GM21381 (cell line): ENCODE measurements around the gene ADAMTS14.
"Not testable (repeated sequence)": the region's sequence is repeated elsewhere in the genome, so short reads cannot be mapped to it uniquely, and the experiment has no call there.

Experiments used
- ATAC-seq: cut with Tn5 transposase; IDR thresholded peaks from one replicate; pipeline ENCODE4 v1.9.1; 2021; ENCODE audit warnings: mild to moderate bottlenecking, moderate library complexity; ENCODE audit not compliant: unreplicated experiment

ADAMTS14 gene

DNA sequence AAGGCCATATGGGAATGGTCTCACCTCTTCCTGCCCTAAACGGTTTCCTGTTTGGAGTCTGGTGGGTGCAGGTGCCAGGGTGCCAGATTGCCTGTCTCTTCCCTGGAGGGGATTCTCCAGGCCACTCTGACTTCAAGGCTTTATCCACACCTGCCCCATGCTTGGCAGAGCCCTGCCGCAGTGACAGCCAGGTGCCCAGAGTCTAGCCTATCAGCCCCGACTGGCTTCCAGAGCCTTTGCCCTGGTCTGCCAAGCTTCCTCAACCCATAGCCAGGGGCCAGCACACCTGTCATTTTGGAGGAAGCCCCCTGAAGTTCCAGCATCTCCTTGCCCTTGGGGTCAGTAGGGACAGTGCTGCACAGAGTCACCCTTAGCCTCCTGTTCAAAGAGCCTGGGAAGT is 91.3 kb downstream of the ADAMTS14 start:
- ATAC-seq: no peak

- ATAC-seq: no peak
These were observed 93.7 kb downstream of the ADAMTS14 start for GRCh38 chr10:70765794-70766594.

- ATAC-seq: not testable (repeated sequence)
These were observed 95.8 kb downstream of the ADAMTS14 start for GRCh38 chr10:70768026-70768685.

DNA sequence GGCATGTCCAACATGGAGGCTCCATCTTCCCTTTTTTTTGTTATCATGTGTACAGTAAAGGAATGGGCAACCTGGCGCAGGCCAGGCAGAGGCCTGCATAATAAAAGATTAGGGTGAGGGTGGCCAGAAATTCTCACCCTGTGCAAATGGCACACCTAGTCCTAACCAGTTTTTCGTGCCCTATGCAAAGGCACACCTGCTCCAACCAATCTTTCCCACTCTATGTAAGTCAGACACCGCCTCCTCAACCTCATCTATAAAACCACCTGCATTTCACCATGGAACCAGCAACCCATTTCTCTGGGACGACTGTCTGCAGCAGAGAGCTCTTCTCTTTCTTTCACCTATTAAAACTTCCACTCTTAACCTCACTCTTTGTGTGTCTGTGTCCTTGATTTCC is 96.8 kb downstream of the ADAMTS14 start:
- no peak for ATAC-seq

DNA sequence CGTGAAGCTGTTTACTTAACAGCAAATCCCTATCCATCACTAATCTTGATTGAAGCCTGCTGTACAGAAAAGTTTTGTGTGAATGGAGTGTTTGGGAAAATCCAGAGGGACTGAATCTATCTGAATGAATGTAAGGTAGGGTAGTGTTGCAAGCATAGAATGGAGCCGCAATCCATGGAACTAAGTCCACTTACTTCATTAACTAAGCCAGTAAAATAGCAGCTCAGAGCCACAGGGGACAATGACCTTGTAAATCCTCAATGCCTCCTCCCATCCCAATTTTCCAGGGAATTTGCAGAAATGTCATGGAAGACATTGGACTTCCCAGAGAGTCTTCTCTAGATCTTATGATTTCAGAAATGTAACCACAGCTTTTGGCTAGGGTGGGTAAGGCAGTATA is 97.7 kb downstream of the ADAMTS14 start:
- ATAC-seq: no peak

- not testable (repeated sequence) for ATAC-seq
These were observed 98.2 kb downstream of the ADAMTS14 start for GRCh38 chr10:70770516-70770915.

- ATAC-seq: no peak
These were observed 99.2 kb downstream of the ADAMTS14 start for GRCh38 chr10:70771311-70772194.

DNA sequence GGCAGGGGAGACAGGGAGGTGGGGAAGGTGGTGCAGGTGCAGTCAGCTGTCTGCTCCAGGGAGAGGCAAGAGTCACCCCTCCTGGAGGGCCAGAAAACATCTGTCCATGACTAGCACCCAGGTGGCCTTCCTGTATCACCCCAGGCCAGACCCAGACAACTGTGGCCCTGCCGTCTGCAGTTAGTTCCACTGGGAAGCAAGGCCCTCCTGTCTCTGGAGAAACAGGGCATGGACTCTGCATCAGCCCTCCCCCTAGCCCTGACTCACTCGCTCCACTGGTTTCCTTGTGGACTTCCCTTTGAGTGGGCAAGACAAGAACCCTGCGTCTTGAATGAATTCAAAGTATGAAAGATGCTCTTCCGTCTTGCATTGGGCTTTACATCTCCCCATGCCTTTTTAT is 100.3 kb downstream of the ADAMTS14 start:
- ATAC-seq: no peak

- ATAC-seq: no peak
These were observed 101.2 kb downstream of the ADAMTS14 start for GRCh38 chr10:70773461-70773860.

DNA sequence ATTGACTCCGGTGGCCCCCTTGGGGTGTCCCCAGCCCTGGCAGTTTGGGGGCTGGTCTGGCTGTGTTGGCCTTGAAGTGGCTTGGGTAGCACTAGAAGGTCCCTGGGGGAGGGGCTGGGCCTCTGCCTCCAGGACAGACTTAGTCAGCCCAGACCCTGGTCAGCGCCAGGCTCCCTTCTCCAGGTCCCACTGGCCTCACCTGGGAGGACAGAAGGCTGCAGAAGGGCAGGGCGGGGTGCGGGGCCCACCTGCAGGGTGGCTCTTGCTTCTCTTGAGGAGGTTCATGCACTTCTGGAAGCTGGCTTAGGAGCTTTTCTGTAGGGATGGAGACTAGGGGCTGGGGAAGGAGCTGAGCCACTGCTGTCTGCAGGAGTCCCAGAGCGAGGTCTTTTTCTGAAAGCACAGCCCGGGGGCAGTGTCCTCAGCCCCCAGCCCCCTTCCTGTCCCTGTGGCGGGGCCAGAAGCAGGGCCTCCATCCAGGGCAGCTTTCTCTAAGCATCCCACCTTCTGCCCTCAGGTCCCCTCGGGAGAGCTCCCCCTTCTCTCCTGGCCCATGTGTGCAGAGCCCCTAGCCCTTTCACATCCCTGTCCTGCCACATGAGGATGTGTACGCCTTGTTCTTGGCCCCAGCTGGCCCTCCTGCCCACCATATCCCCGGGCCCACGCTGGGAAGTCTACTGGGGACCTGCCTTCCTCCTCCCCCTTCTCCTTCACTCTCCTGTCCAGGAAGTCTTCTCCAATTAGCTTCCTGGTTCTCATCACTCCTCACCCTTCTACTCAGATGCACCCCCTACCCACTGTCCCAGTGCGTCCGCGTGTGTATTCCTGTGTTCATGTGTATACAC is 101.9 kb downstream of the ADAMTS14 start:
- no peak for ATAC-seq

- ATAC-seq: no peak
These were observed 102.7 kb downstream of the ADAMTS14 start for GRCh38 chr10:70774810-70775678.

DNA sequence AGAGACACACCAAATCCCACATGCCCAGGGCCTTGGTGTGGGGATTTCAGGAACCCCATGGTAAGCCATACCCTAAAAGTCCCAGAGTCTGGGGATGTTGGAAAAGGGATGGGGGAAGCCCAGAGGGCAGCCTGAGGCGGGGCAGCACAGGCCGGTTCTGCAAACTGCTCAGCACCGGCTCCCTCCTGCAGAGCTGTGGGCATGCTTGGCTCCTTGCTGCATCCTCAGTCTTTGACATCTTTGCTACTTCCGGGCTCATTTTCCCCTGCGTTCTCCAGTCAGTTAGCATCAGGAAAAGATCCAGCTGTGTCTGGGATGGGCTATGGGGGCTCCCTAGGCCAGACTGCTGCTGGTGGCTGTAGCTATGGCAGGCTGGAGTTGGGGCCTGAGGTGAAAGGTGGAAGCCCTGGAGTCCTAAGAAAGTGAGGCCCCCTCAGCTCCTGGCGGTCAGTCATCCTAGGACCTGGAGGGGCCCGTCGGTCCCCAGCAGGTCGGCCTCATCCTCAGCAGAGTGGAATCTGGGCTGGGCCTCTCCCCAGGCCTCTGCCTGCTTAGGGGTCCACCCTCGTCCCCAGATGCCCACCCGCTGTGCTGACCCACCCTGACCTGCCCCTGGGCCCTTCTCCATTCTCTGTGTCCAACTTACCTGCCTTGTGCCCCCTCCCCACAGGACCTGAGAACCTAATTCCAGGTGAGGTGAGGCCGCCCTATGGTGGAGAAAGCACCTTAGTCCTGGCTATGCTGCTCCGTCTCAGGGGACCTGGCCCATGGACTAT is 103.6 kb downstream of the ADAMTS14 start:
- no peak for ATAC-seq

DNA sequence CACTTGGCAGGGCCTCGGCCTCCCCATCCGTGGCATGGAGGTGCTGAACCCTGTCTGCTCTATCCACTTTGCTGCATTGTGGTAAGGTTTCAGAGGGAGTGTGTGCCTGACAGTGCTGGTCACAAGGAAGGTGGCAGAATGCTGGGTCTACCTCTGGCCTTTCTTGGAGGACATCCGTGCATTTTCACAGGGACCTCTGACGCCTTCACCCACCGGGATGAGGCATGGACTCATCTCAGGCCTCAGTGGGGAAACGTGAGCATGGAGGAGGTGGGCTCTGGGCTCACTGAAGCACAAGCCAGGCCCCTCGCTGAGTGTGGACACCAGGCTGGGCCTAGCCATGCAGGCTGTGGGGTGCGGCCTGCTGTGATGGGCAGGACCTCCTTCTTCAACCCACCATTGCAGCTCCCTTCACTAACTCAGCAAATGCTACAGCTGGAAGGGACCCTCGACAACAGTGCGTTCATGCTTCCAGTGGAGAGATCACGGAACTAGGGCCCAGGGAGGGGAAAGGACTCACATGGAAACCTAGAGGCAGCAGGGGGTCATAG is 104.2 kb downstream of the ADAMTS14 start:
- no peak for ATAC-seq

- no peak for ATAC-seq
These were observed 105.0 kb downstream of the ADAMTS14 start for GRCh38 chr10:70777063-70777875.

DNA sequence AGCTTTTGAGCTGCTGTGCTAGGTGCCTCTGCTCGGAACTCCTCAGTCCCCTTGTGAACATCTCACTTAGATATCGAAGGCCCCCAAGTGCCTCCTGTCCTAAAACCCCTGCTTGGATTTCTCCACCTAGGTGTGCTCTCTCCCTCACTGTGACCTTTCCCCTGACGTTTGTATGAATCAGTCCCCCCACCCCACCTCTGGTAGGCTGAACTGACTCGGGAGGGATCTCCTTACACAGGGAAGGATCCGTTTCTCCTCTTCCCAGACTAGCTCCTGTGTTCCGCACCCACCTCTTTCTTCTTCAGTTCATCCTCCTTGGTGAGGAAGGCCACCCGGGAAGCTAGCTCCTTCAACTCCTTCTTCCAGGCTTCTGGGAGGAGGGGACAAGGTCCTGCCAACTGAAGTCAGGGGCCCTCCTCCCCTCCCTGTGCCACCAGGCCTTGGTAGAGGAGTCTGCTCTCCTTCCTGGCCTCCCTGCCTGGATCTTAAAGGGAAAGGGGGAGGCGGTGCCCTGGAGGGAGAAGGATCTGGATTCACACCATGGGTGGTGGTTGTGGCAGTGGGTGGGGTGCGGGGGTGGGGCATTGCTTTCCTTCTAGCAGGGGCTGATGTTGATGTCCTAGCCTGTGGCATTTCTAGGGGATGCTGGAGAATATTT is 106.1 kb downstream of the ADAMTS14 start:
- no peak for ATAC-seq

GRCh38 chr10:70779088-70779487 is 106.8 kb downstream of the ADAMTS14 start:
- ATAC-seq: no peak
